KOPT-K1 (cell line): ENCODE measurements around the gene TPBGL.

Experiments used
- H3K27ac ChIP-seq: fragments of 200-600 bp; sonication (generic); 2 replicates; pipeline ENCODE4 v1.5.1; 2016; ENCODE audit warnings: antibody characterized with exemption, mild to moderate bottlenecking, low read depth, low read length; ENCODE audit not compliant: poor library complexity, severe bottlenecking
- H3K36me3 ChIP-seq: fragments of 200-600 bp; sonication (generic); 2 replicates; pipeline ENCODE4 v1.5.1; 2017; ENCODE audit warnings: antibody characterized with exemption, mild to moderate bottlenecking, low read length, moderate library complexity; ENCODE audit not compliant: insufficient read depth
- H3K9me3 ChIP-seq: fragments of 200-600 bp; sonication (generic); 2 replicates; pipeline ENCODE4 v1.5.1; 2017; ENCODE audit warnings: antibody characterized with exemption, low read length, mild to moderate bottlenecking; ENCODE audit not compliant: insufficient read depth, poor library complexity, severe bottlenecking

The TPBGL gene

DNA sequence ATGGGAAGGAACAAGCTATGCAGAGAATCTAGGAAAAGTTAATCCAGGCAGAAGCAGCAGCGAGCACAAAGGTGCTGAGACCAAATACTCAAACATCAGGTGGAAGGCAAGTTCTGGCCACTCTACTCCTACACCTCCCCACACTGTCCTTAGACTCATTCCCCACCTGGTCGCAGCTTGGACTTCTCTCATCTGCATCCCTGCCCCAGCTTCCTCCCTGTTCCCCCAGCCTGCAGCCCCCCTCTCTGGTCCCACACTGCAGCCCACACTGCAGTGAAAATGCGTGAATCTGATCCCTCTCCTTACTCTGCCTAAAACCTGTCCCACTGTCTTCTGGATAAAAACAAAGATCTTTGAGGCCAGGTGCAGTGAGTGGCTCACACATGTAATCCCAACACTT, 9.1 kb downstream of the TPBGL start:
- H3K36me3 ChIP-seq = no peaks in the 10 kb centered on the region
- H3K9me3 ChIP-seq = peaks cover 9% of the 10 kb centered on the region
- no peak overlapping the region for H3K27ac ChIP-seq

- peaks cover 9% of the 10 kb centered on the region for H3K9me3 ChIP-seq
- H3K36me3 ChIP-seq = no peaks in the 10 kb centered on the region
- no peak overlapping the region for H3K27ac ChIP-seq
These were observed 13.8 kb downstream of the TPBGL start for GRCh38 chr11:75254326-75254725.

DNA sequence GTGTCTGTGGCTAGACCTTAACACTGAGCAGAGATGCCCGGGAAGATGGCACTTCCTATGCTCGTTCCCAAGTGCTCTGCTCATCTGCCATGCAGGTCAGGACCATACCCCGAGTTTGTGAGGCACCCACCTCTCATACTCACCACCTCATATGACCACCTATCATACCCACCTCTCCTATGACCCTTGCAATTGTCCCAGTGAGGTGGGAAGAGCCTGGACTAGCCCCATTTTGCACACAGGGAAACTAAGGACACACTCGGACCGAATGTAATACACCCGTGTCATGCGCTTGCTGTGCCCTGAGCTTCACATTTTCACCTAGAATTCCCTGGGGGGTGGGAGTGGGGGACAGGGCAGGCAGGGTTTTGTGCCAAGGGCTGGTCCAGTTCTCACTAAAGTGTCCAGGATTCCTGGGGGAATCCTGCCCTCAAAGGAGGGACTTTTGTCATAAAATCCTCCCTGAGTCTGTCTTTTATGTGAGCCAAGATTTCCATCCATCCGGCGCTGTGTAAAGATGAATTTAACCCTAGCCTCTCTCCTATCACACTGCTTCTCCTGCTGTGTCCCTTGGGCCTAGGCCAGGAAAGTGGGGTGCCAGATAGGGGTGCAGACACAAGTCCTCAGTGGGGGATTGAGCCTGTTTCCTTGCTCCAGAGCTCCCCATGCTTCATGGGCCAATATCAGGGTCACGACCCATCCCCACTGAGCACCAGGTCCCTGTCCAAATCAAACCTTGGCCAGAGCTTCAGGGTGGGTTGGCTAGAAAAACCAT, 20.0 kb downstream of the TPBGL start:
- H3K27ac ChIP-seq = no peak overlapping the region
- H3K36me3 ChIP-seq = no peaks in the 10 kb centered on the region
- H3K9me3 ChIP-seq = no peaks in the 10 kb centered on the region

GRCh38 chr11:75261902-75262361, 21.4 kb downstream of the TPBGL start:
- Histone ChIP-seq H3K9me3 (no peaks in the 10 kb centered on the region), H3K27ac (no peak overlapping the region), H3K36me3 (no peaks in the 10 kb centered on the region; the same call in 1 of the 2 replicates)

DNA sequence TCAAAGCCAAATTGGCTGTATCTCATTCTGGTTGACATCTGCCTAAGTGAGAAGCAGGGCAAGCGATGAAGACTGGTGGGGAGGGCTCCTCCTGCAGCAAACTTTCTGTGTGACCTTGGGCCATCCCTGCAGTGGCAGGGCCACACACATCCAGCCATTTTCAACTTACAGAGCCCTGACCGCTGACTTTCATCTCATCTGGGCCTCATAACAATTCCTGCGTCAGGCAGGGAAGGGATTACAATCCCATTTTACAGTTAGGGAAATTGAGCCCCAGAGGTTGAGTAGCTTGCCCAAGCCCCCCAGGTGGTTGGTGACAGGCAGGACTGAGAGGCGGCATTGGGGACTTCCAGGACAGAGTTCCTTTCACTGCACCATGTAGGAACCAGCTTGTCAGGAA, 21.9 kb downstream of the TPBGL start:
- Histone ChIP-seq H3K36me3 (no peaks in the 10 kb centered on the region; the same call in 1 of the 2 replicates), H3K27ac (no peak overlapping the region), H3K9me3 (no peaks in the 10 kb centered on the region)

DNA sequence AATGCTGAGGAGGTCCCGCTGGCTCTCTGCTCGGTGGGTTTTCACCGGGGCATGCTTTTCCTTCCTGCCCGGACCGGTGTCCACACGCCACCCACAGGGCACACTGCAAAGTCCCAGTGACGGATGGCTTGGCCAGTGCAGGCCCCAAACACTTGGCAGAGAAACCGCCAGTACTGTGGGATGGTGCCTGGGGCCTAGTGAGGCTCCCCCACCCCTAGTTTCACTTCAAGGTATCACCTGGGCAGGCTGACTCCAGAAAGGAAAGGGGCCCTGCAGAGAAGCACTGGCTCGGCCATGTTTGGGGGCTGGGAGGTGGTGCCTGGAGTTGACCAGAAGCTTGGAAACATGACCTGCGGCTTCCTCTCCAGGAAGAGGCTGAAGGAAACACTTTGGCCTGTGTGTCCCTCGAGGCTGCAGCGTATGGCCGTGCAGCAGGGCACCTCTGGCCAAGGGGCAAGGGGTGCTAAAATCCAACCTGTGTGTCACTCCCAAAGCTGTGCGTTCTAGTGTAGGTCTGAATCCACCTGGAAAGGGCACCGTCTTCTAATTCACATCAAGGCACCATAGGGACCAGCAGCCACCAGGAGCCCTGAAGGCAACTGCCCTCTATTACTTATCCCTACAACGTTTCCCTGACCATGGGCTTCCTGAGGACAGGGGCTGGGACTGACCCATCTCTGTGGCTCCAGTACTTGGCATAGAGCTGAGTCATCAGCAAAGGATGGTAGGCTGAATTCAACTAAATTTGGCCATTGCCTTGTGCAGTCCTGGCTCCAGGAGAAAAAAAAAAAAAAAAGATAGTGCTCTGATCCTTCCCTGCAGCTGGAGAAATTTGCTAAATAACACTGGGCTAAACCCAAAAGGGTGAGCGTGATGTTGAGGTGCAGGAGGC, 22.6 kb downstream of the TPBGL start:
- Histone ChIP-seq H3K36me3 (no peaks in the 10 kb centered on the region; the same call in 1 of the 2 replicates), H3K9me3 (no peaks in the 10 kb centered on the region), H3K27ac (no peak overlapping the region)

- Histone ChIP-seq H3K36me3 (no peaks in the 10 kb centered on the region; the same call in 1 of the 2 replicates), H3K27ac (no peak overlapping the region), H3K9me3 (no peaks in the 10 kb centered on the region)
These were observed 23.4 kb downstream of the TPBGL start for GRCh38 chr11:75263944-75264349.

- Histone ChIP-seq H3K27ac (no peak overlapping the region), H3K36me3 (no peaks in the 10 kb centered on the region; the same call in 1 of the 2 replicates), H3K9me3 (no peaks in the 10 kb centered on the region)
These were observed 23.8 kb downstream of the TPBGL start for GRCh38 chr11:75264356-75264755.

DNA sequence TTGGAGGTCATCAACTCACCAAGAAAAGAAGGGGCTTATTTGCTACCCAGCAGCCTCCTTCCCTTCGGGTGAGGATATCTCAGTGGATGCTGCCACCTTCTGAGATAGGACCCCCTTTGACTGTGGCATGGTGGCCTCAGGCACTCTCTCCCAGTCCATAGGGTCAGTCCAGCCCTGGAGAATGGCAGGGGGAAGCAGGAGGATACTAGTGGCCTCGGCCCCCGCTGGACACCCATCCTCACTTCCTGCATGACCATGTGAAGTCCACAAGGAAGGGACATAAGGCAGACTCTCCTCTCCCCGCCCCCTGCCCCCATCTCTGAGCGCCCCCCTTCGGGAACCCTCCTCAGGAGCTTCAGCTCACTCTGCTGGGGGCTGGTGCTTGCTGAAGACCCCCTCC, 24.4 kb downstream of the TPBGL start:
- Histone ChIP-seq H3K36me3 (no peaks in the 10 kb centered on the region; the same call in 1 of the 2 replicates), H3K9me3 (no peaks in the 10 kb centered on the region), H3K27ac (no peak overlapping the region)

GRCh38 chr11:75265851-75266531, 25.4 kb downstream of the TPBGL start:
- Histone ChIP-seq H3K9me3 (no peaks in the 10 kb centered on the region), H3K36me3 (no peaks in the 10 kb centered on the region; the same call in 1 of the 2 replicates), H3K27ac (no peak overlapping the region)

DNA sequence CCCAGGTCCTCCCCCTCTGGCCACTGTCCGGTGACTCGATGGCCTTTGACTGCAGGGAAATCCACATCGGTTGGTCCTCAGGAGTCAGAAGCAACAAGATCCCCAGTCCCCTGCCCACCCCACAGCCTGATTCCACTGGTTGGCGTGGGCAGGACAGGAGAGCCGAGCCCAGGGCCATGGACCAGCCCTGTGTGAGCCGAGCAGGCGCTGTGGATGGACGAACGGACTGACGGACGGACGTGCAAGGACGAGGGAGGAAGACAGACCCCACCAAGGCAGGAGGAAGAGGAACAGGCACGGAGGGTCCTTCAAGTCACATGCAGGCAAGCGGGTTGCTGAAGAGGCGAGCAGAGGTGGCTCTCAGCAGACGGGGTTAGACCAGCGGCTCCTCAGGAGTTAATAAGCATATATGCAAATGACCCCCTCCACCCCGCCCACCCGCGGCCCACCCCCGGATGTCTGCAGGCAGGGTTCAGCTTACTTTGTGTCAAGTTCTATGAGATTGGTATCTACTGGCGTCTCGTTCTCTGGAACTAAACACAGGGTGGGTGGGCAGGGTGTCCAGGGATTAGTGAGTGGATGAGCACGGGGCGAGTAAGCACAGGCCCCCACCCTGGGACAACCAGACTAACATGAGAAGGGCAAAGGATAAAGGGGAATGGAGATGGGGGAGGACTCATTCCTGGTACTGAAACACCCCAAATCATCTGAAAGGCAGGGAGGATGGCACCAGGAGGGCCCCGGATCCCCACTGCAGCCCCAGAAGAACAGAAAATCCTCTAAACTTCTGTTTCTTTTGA, 26.8 kb downstream of the TPBGL start:
- no peak overlapping the region for H3K27ac ChIP-seq
- no peaks in the 10 kb centered on the region for H3K9me3 ChIP-seq
- H3K36me3 ChIP-seq = no peaks in the 10 kb centered on the region; the same call in 1 of the 2 replicates

DNA sequence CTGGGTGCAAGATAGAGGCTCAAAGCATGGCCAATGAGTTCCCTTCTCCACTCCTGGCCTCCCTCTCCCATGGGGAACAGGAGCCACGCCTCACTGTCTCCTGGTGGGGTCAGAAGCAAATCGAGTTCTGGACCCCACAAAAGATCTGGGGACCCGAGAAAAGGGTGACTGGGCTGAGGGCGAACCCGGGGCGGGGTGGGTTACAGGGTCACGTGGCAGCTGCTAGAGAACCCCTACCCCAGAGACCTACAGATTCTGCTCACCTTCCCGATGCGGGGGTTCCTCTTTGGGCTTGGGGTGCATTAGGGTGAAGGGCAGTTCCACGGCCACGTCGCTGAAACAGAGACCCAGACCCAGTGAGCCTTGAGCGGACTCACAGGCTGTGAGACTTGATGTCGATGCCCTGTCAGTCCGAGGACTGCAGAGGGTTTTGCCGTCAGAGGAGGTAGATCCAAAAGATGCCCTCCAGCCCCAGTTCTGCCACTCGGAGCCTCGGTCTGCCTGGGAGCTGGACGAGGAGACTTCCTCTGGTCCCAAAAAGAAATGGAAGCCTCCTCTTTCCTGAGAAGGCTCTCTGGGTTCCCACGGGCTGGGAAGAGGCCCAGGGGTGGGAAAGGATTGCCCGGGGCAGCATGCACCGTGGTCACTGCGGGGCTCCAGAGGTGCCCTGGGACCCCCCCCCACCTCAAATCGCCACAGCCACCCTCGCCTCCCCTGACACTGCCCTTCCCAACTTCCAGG, 28.2 kb downstream of the TPBGL start:
- Histone ChIP-seq H3K36me3 (peaks cover 7% of the 10 kb centered on the region; the same call in 1 of the 2 replicates), H3K9me3 (no peaks in the 10 kb centered on the region), H3K27ac (no peak overlapping the region)

DNA sequence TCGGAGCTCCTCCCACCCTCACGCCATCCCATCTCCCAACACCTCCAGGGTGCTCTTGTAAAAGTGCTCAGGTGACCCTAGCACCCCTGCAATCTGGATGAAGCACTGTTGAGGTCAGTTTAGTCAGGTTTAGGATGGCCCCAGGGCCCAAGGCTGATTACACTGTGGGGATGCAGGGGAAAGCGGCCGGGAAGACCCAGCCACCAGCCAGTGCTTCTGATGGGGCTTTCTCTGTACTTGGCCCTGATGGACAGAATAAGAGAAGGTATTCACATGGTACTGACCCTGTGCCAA, 28.7 kb downstream of the TPBGL start:
- H3K36me3 ChIP-seq = peaks cover 9% of the 10 kb centered on the region; the same call in 1 of the 2 replicates
- H3K27ac ChIP-seq = no peak overlapping the region
- no peaks in the 10 kb centered on the region for H3K9me3 ChIP-seq

DNA sequence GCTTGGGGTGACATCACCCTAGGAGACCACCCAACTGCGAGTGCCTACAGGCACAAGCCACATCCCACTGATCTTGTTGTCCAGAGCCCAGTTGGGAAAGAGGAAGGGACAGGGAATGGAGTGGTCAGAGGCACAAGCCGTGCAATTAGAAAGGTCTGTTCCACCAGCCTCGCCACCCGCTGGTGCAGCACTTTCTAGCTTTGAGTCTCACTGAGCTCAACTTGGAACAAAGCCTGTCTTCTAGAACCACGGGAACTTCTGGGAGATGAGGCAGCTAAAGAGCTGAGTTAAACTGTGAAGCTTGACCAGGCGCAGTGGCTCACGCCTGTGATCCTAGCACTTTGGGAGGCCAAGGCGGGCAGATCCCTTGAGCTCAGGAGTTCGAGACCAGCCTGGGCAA, 29.3 kb downstream of the TPBGL start:
- Histone ChIP-seq H3K9me3 (no peaks in the 10 kb centered on the region), H3K27ac (no peak overlapping the region), H3K36me3 (peaks cover 9% of the 10 kb centered on the region; the same call in 1 of the 2 replicates)
